HG02588 (cell line): ENCODE measurements around the gene SORD.
"Not testable (repeated sequence)": the region's sequence is repeated elsewhere in the genome, so short reads cannot be mapped to it uniquely, and the experiment has no call there.

Source experiments
- ATAC-seq: cut with Tn5 transposase; IDR thresholded peaks from one replicate; pipeline ENCODE4 v1.9.1; 2021; ENCODE audit warnings: mild to moderate bottlenecking, moderate library complexity; ENCODE audit not compliant: unreplicated experiment

SORD gene

GRCh38 chr15:45023659-45024225 is 747 bp downstream of the SORD start:
- ATAC-seq, result no peak

GRCh38 chr15:45024649-45025048 is 1.7 kb downstream of the SORD start:
- ATAC-seq, result not testable (repeated sequence)

- not testable (repeated sequence) for ATAC-seq
Observed at GRCh38 chr15:45025627-45026026, 2.6 kb downstream of the SORD start.

- no peak for ATAC-seq
Observed at GRCh38 chr15:45026651-45027190, 3.7 kb downstream of the SORD start.

GRCh38 chr15:45027220-45027619 is 4.2 kb downstream of the SORD start:
- no peak for ATAC-seq

- no peak for ATAC-seq
Observed at GRCh38 chr15:45030743-45031142, 7.7 kb downstream of the SORD start.

- ATAC-seq, result not testable (repeated sequence)
Observed at GRCh38 chr15:45031522-45032028, 8.6 kb downstream of the SORD start.

GRCh38 chr15:45032501-45032900 is 9.5 kb downstream of the SORD start:
- ATAC-seq, result not testable (repeated sequence)

- ATAC-seq, result not testable (repeated sequence)
Observed at GRCh38 chr15:45034087-45034486, 11.1 kb downstream of the SORD start.

GRCh38 chr15:45034600-45035375 is 11.8 kb downstream of the SORD start:
- not testable (repeated sequence) for ATAC-seq

- ATAC-seq, result peak; percentile 81
Observed at GRCh38 chr15:45036812-45037781, 14.1 kb downstream of the SORD start.

GRCh38 chr15:45037936-45038335 is 14.9 kb downstream of the SORD start:
- no peak for ATAC-seq

- ATAC-seq, result not testable (repeated sequence)
Observed at GRCh38 chr15:45040396-45040795, 17.4 kb downstream of the SORD start.

- not testable (repeated sequence) for ATAC-seq
Observed at GRCh38 chr15:45041538-45041937, 18.5 kb downstream of the SORD start.

GRCh38 chr15:45042859-45043258 is 19.9 kb downstream of the SORD start:
- ATAC-seq, result not testable (repeated sequence)

GRCh38 chr15:45044270-45044669 is 21.3 kb downstream of the SORD start:
- not testable (repeated sequence) for ATAC-seq

- peak; percentile 19 for ATAC-seq
Observed at GRCh38 chr15:45048449-45048793, 25.4 kb downstream of the SORD start.

GRCh38 chr15:45048794-45049631 is 26.0 kb downstream of the SORD start:
- ATAC-seq, result peak; percentile 50

GRCh38 chr15:45050587-45050986 is 27.6 kb downstream of the SORD start:
- no peak for ATAC-seq

- ATAC-seq, result not testable (repeated sequence)
Observed at GRCh38 chr15:45052676-45053075, 29.7 kb downstream of the SORD start.
